NCI-H510A treated with DMSO at 0.1 percent for 48 hours (cell line): ENCODE measurements around the gene ITGB1BP2.
"Not testable (repeated sequence)": the region's sequence is repeated elsewhere in the genome, so short reads cannot be mapped to it uniquely, and the experiment has no call there.

Experiments
- DNase-seq: peaks from one replicate; lab custom pipeline; 2025; lab: John Stamatoyannopoulos, UW

The ITGB1BP2 gene

DNA sequence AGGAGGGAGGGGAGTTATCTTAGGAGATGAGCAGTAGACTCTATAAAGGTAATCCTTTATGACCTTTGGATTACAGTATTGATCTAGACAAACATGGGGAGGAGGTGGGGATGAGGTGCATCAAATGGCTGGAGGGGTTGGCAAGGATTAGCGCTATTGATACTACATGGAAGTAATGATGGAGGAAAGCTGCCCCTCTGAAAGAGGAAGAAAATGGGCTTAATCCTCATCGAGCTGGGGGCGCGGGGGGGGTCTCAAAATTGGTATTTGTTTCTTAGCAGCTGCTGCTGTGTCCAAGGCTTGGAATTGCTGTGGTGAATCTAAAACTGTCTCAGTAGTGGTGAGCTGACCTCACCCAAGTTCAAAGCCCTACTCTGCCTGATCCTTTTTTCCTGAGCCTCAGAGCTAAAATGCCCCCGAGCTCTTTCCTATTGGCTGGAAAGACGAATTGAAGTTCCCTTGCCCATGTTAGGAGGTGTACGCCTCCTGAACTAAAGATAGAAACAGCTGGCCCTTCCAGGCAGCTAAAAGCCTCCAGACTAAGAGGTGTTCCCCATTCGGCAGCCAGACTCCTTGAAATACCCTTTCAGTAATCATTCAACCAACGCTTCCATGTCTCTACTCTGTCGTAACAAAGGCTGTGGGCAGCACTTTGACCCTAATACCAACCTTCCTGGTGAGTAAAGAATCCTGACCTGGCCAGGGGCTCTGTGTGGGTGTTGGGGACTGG, at the start of gene ITGB1BP2:
Gene ITGB1BP2 (plus strand): TSS at position 556 of the 730 bp plus-strand sequence. CDS start 57 bp downstream, at position 613.
- DNase-seq: no peak

DNA sequence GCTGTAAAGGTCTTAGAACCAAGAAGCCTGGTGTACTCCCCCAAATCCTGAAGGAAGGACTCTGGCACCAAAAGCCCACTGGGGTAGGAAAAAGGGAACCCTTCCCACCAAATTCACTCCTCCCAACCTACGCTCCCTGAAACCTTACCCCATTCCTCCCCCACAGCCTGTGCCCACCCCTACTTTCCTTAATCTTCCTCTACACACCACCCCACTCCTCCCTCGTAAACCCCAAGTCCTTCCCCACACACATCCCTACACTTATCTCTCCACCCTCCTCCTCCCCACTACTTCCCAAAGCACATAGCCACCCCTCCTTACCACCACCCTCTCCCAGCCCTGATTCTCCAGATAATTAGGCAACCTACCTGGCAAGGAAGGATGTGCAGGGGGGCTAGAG, 49.3 kb upstream of the ITGB1BP2 start:
- no peak for DNase-seq

DNA sequence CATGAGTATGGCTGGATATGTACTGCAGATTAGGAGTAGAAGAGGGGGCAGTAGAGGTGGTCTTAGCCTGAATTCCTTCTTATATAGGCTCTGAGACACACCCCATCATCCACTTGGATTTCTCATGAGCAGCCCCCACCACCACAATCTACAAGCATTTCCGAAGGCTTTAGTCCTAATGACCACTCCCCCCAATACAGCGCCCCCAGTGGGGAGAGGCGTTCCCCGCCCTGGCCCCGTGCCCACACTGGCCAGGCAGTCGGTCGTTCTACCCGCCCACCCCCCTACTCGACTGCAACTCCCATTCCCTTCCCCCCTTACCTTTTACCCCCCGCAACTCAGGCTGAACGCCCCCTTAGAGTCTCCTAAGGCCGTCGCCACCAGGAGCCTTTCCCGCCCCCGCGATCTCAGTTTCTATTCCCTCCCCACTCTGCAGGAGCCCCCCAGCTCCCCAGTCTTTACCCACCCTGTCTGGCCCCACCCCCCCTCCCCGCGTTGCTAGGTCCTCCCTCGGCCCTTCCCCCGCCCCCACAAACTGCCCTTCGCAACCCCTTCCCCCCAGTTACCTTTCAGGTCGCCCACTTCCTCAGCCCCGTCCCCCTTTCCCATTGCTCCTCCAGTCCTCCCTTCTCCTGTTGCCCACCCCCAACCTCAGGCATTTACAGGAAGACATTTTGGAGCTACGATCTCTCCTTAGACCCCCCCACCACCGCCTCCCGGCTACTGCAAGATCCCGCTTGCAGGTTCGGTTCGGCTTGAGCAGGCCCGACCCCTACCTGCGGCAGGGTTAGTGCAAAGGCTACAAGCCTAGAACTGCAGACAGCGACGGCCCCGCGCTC, 48.1 kb upstream of the ITGB1BP2 start:
- peak; percentile 14 for DNase-seq

DNA sequence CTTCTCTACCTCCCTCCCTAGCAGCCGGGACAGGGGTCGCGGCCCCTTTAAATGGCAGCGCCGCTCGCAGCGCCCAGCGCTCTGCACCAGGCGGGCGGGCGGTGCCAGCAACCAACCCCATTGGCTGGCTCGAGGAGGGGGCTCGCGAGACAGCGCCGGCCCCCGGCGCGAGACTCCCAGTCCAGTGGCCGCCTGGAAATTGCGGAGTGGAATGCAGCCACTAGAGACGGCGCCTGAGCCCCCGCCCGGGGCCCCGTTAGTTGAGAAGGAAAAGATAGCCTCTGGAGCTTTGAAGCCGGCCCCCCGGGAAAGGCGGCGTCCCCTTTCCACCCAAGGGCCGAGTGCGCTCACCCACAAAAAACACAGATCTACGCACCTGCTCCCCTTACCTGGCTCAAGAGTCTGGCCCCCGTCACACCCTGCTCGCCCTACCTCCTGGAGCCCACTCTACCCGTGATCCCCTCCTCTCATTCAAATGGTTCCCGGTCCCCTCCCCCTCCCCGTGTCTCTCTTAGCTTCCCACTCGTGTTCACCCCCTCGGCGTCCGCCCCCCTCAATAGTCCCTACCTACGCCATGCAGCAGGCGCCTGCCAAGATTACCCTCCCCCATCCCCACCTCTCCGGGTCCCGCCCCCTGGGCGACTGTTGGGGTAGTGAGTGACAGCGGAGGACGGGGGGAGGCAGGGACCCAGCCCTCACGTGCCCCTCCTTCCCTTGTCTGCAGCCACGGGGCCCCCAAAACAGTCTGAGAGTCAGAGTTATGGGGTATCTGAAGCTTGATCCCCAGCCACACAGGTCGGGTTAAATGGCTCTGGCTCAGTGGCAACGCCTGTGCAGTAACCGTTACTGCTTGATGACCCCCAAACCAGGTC, 47.2 kb upstream of the ITGB1BP2 start, which contains the start of gene ZMYM3:
Gene ZMYM3 (minus strand): TSS at position 49 of the 872 bp plus-strand sequence. CDS start 885 bp downstream, outside the sequence.
- peak; percentile 75 for DNase-seq

DNA sequence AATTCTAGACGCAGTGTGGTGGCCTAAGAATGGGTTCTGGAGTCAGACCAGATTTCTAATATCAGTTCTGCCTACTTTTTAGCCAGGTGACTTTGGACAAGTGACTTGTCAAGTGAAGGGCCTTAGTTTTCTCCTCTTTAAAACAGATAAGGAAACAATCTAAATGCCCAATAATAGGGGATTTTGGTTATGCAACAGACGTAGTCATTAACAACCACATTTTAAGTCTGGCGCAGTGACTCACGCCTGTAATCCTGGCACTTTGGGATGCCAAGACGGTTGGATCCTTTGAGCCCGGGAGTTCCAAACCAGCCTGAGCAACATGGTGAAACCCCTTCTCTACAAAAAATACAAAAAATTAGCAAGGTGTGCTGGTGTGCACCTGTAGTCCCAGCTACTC, 45.5 kb upstream of the ITGB1BP2 start:
- no peak for DNase-seq

DNA sequence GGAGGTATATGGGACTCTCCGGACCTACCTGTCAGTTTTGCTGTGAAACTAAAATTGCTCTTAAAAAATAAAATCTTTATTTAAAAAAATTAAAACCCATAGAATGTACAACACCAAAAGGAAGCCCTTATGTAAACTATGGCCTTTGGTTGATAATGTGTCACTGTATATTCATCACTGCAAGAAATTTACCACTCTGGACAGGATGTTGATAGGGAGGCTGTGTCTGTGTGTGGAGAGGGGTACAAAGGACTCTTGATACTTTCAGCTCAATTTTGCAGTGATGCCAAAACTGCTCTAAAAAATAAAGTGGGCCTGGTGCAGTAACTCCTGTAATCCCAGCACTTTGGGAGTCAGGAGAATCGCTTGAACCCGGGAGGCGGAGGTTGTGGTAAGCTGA, 44.7 kb upstream of the ITGB1BP2 start:
- no peak for DNase-seq

DNA sequence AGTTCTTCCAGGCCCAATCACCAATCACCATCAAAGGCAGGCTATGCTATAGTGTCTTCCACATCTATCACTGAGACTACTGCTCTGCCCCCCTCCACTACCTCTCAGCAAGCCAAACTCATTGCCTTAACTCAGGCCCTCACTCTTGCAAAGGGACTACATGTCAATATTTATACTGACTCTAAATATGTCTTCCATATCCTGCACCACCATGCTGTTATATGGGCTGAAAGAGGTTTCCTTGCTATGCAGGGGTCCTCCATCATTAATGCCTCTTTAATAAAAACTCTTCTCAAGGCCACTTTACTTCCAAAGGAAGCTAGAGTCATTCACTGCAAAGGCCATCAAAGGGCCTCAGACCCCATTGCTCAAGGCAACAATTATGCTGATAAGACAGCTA, 32.9 kb upstream of the ITGB1BP2 start:
- DNase-seq: not testable (repeated sequence)

DNA sequence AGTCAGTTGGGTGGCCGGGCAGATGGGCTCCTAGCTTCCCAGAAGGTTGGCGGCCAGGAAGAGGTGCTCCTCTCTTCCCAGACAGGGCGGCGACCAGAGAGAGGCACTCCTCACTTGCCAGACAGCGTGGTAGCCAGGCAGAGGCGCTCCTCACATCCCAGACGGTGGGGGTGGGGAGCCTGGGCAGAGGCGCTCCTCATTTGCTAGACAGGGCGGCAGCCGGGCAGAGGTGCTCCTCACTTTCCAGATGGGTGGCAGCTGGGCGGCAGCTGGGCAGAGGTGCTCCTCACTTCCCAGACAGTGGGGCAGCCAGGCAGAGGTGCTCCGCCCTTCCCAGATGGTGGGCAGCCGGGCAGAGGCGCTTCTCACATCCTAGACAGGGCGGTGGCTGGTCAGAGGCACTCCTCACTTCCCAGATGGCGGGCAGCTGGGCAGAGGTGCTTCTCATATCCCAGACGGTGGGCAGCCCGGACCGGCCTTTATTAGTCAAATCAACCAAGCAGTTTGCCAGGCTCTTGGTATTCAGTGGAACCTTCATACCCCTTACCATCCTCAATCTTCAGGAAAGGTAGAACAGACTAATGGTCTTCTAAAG, 31.7 kb upstream of the ITGB1BP2 start:
- no peak for DNase-seq

DNA sequence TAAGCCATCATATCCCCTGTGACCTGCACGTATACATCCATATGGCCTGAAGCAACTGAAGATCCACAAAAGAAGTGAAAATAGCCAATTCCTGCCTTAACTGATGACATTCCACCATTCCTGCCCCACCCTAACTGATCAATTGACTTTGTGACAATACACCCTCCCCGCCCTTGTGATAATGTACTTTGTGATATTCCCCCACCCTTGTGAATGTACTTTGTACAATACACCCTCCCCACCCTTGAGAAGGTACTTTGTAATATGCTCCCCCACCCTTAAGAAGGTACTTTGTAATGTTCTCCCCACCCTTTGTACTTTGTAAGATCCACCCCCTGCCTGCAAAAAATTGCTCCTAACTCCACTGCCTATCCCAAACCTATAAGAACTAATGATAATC, 29.2 kb upstream of the ITGB1BP2 start:
- DNase-seq: not testable (repeated sequence)

DNA sequence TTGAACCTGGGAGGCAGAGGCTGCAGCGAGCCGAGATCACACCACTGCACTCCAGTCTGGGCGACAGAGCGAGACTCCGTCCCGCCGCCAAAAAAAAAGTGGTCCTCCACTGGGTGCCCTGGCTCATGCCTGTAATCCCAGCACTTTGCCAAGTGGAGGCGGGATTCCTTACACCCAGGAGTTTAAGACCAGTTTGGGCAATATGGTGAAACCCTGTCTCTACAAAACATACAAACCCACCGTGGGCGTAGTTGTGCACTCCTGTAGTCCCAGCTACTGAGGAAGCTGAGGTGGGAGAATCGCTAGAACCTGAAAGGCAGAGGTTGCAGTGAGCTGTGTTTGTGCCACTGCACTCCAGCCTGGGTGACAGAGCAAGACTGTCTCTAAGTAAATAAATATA, 20.2 kb upstream of the ITGB1BP2 start:
- not testable (repeated sequence) for DNase-seq

DNA sequence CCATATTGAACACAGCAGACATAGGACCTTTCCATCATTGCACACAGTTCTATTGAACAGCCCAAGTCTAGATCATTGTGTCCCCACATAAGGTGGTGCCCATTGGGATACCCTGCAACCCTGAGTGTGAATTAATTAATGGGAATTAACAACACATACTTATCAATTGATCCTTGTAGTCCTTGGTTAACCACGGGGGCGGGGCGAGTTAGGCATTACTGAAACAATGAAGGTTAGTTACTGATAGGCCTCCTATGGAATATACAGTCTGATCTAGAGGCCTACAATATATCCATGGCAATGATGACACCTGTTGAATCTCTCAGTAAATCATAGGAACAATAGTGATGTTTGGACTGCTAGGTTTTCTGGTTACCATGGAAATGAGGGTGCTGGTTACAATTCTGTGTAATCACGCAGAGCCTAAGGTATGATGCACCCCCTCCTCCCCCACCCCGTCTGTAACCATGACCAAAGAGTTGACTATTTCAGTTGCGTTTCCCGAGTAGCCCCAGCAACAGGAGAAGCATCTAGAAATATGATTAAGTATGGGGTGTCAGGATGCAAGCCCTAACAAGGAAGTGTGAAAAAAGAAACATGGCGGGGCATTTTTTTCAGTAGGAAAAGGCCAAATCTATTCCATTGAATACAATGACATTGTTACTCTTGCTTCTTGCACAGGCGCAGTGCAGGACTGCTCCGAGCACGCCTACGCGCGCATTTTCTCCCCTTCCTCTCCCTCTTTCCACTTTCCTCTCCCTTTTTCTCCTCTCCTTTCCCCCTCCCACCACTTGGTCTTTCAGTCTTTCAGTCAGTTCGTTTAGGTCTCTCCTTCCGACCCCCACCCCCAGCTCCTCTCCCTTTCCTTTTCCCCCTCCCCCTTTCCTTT, 18.8 kb upstream of the ITGB1BP2 start:
- DNase-seq: peak; percentile 32

DNA sequence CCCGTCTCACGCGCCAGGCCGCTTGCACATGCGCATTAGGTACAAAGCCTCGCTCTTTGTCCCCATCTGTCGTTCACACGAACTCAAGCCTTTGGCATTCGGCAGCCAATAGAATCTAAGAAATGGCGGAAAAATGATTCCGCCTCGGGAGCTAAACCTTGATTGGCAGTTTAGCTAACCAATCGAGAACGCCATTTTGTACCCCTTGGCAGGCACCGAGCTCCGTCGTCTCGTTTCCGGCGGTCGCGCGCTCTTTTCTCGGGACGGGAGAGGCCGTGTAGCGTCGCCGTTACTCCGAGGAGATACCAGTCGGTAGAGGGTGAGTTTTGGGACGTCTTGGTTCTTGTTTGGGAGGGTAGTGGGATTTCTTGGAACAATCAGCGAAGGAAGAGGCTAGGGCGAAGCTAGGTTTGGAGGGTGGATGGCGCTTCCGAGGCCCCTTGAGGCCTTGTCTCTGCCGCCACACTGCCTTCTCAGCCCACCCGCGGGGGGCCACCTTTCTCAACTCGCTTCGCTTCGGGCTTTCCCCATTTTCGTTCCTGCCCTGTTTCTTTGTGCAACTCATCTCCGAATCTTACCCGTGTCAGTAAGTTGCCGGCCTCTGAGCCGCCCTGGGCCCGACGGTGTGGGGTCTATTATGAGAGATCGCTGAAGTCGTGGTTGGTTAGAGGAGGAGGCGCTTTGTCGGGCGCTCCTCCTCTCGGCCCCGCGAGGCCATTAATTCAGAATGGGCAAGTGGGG, 18.0 kb upstream of the ITGB1BP2 start, which contains the start of gene NONO:
Gene NONO (plus strand): TSS at position 233 of the 741 bp plus-strand sequence. CDS start 7,003 bp downstream, outside the sequence.
- peak; percentile 97 for DNase-seq

DNA sequence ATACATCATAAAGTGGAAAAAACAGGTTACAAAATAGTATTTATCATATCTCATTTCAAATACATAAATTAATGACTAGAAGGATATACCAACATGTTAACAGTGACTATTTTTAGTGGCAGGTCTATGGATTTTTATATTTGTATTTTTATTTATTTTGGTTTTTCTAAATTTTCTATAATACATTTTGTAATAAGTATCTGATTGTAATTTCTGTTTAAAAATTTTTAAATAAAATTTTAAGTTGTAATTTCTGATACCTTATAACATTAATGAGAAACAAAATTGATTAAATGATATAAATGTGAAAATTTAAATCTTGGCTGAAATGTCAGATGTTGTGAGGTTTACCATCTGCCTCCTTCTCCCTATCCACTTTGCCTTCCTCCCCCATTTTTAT, 15.6 kb upstream of the ITGB1BP2 start:
- no peak for DNase-seq

DNA sequence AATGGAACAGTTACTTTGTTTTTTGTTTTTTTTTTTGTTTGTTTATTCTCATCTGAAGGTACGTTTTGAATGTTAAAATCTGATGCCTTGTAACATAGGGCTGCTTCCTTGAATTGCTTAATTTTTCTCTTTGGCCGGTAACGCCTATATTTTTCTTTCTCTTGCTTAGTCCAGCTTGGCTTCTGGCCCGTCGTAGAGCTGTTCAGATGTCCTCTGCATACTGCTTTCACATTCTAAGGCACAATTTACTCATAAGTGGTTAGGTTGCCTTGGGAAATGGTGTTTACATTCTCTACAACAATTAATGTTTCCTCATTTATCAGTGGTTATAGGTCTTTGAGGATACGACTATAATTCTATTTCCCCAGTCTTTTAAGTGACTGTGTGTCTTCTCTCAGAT, 10.2 kb upstream of the ITGB1BP2 start:
- DNase-seq: no peak

DNA sequence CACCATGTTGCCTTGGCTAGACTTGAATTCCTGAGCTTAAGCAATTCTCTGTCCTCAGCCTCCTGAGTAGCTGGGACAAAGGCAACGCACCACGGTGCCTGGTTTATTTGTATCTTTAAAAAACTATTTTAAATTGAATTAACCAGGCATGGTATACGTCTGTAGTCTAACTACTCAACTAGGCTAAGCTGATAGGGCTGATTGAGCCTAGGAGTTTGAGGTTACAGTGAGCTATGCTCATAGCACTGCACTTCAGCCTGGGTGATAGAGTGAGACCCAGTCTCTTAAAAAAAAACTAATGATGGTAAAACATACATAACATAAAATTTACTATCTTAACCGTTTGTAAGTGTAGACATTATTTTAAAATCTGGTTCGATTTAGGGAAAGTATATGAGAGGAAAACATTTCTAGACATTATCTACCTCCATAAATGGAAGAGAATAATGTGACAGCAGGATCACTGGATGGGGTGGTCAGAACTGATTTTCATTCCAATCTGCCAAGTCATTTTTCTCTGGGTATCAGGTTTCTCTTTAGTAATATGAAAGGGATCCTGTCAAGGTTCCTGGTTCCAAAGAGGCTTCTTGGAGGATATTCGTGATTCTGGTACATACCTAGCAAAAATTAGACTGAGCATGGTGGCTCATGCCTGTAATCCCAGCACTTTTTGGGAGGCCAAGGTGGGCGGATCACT, 8.7 kb upstream of the ITGB1BP2 start:
- no peak for DNase-seq

DNA sequence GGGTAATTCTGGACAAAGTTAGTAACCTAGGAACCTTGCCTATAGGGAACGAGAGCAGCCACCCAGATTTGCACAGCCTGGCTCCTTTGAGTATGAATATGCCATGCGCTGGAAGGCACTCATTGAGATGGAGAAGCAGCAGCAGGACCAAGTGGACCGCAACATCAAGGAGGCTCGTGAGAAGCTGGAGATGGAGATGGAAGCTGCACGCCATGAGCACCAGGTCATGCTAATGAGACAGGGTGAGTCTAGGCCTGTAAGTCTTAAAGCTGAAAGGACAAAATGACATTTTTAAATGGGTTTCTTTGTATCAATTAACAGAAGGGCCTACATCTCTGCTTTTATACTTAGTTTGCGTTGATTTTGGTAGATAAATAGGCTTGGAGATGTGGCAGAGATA, 4.7 kb upstream of the ITGB1BP2 start:
- no peak for DNase-seq

DNA sequence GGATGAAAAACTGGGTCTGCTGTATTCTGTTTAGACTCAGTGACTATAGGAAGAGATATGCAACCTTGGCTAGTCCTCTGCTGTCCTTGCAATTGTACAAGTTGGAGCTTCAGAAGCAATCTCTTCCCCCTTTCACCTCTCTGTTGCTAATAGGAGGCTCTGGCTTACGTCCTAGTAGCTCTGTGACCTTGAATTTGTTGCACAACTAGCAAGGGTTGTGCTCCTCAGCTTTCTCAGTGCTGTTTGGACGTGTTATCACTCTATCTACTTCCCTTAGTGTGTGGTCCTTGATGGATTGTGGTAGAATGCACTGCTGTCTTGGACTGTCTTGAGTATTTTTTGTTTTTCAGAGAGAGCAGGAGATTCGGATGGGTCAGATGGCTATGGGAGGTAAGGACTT, 3.4 kb upstream of the ITGB1BP2 start:
- DNase-seq: no peak

DNA sequence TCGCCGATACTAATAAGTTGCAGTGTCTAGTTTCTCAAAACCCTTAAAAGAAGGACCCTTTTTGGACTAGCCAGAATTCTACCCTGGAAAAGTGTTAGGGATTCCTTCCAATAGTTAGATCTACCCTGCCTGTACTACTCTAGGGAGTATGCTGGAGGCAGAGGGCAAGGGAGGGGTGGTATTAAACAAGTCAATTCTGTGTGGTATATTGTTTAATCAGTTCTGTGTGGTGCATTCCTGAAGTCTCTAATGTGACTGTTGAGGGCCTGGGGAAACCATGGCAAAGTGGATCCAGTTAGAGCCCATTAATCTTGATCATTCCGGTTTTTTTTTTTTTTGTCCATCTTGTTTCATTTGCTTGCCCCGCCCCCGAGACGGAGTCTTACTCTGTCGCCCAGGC, 1.5 kb upstream of the ITGB1BP2 start:
- not testable (repeated sequence) for DNase-seq

DNA sequence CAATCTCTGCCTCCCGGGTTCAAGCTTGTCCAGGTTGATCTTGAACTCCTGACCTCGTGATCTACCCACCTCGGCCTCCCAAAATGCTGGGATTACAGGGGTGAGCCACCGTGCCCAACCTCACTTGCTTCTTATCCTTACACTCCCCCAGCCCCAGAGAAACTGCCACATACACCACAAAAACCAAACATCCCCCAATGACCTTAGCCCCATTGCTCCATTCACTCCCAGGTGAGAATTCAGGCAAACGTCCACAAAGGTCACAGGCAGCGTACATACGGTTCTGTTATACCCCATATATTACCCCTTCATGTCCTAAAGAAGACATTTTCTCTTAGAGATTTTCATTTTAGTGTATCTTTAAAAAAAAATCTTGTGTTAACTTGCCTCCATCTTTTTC, 1.1 kb upstream of the ITGB1BP2 start:
- DNase-seq: not testable (repeated sequence)
